GM21528 (cell line): ENCODE measurements around the gene IL20.
A peak's percentile ranks its signal among the peaks of the same experiment; 100 is the strongest.

Experiments used
- ATAC-seq: cut with Tn5 transposase; IDR thresholded peaks from one replicate; pipeline ENCODE4 v1.9.1; 2021; ENCODE audit warnings: mild to moderate bottlenecking, moderate library complexity; ENCODE audit not compliant: unreplicated experiment, low FRiP score

The IL20 gene, protein sequence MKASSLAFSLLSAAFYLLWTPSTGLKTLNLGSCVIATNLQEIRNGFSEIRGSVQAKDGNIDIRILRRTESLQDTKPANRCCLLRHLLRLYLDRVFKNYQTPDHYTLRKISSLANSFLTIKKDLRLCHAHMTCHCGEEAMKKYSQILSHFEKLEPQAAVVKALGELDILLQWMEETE

DNA sequence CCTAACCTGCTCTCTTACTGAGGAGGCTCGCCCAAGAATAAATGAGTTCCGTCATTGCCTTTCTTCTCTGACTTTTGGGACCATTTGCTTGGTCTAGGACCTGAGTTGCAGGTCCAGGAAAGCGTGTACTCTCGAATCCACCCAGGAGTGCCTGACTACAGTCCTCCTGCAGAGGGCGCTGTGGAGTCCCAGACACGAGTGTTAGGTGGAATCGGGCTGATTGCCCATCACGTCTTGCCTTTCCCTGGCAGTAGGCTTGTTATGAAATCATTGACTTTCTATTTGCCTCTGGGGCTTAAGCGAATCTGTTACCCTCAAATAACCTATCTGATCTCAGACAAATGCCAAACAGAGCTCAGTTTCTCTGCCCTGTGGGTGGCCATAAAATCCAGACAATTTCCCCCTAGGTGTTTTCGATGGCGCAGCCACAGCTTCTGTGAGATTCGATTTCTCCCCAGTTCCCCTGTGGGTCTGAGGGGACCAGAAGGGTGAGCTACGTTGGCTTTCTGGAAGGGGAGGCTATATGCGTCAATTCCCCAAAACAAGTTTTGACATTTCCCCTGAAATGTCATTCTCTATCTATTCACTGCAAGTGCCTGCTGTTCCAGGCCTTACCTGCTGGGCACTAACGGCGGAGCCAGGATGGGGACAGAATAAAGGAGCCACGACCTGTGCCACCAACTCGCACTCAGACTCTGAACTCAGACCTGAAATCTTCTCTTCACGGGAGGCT is at the start of gene IL20:
Gene IL20 (plus strand): TSS at position 685 of the 733 bp plus-strand sequence. CDS start 230 bp downstream, outside the sequence.
- no peak for ATAC-seq

DNA sequence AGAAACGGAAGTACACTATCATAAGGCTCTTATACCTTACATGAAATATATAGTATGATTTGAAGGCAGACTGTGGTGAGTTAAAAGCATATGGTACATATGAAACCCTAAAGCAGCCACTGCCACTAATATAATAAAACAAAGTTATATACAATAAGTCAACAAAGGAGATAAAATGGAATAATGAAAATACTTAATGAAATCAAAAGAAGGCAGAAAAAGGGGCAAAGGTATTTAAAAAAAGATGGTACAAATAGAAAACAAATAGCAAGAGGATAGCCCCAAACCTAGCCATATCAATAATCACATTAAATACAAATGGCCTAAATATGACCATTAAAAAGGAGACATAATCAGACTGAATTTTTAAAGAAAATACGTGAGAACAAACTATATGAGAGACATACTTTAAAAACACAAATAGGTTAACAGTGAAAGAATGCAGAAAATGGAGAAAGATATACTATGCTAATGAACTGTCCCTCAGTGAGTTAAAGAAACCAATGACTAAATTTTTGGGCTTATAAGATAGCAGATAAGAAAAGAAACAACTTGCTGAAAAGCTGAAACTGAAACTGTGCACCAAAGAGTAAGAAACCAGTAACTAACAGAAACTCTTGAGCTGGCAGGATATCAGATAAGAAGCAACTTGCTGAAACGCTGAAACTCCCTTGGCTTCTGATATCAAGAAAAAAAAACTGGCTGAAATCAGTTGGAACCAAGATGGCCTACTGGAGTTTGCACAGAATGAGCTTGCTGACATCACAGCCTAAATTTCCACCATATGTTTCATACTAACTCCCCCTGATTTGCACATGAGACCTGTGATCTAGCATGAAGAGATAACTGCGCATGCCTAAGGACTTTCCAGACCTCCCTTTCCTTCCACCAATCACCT is 48.8 kb upstream of the IL20 start:
- peak; percentile 74 for ATAC-seq

DNA sequence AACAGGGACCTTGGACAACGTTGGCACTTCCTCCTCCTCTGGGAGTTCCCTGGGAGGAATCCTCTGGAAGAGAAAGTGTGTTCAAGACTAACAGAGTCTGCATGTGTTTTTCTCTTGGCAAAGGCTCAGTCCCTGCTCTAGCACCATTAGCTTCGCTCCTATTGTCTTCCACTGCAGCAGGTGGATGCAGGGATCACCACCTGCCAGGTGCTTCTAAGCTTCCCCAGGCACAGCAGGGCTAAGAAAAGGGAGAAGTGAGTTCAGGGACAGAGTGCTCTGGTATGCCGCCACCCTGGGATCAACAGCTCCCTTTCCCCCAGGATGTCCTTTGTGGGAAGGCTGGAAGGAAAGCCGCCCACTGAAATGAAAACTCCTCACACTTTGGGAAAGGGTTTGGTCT is 43.9 kb upstream of the IL20 start:
- ATAC-seq, result no peak

DNA sequence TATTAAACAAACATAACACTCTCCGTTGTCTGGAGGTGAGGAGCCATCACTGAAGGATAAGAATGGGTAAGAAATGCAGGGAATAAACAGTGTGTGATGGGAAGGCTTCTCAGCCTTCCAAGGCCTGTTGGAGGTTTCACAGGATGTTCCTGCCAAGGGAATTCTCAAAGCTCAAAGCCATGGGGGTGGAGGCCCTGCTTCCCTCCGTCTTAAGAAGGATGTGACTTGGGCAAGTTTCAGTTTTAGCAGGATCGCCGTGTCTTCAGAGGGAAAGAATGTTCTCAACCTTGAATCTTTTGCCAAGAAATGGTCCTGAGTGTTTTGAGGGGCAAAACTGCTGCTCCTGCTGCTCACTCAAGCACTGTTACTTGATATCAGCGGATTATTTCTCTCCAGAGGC is 41.7 kb upstream of the IL20 start:
- ATAC-seq, result no peak

DNA sequence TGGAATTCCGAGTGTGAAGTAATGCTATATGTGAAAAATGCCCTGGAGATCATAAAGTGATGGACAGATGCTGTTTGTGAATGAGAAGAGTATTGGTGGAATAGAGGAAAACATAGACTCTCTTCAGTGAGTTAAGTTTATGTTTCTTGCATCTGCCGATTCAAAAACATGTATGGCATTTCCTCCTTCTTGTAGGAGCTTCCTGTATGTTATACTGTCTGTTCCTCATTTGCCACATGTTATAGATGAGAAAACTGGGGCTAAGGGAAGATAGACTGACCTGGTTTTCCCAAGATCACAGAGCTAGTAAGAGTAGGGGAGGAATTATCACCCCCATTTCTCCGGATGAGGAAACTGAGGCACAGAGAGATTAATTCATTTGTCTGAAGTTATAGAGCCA is 41.1 kb upstream of the IL20 start:
- no peak for ATAC-seq

DNA sequence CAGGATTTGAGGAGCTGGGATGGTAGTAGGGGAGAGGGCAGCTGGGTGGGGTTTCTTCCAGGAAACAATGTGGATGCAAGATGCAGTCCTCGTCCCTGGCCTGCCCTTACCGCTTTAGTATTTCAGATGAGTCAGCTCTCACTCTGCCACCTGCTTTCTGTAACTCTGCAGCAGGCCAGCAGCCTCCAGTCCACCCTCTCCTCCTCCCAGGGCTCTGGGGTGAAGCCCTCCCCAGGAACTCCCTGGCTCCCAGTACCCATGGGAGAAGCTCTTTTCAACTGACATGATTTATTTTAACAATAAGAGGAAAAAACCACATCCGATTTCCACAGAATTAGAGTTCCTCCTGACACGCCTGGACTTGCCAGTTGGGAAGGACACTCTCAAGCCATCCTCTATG is 39.0 kb upstream of the IL20 start:
- ATAC-seq, result no peak

DNA sequence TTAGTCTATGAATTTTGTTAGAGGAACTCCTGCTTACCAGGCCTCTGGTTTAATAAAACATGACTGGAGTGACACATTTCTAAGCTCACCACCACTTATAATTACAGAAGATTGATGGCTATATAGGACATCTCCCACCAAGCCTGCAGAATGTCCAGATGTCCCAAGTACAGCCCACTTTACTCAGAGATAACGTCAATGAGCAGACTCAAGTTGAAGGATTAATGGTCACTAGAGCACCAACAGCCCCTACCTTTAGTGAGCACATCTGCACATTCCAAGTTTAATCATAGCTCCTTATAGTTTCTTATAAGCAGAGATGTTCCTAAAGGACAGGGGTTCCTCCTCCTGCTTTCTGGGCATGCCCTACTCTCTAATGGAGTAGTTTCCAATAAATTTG is 37.4 kb upstream of the IL20 start:
- ATAC-seq, result no peak

DNA sequence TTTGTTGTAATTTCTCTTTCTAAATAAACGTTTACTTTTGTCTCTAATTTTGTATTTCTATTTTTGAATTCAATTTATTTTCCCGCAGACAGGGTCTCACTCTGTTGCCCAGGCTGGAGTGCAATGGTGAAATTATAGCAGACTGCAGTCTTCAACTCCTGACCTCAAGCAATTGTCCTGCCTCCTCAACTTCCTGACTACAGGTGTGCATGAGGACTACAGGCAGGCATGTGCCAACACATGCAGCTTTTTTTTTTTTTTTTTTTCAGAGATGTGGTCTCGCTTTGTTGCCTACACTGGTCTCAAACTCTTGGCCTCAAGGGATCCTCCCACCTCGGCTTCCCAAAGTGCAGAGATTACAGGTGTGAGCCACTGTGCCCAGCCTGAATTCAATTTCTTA is 36.7 kb upstream of the IL20 start:
- no peak for ATAC-seq

DNA sequence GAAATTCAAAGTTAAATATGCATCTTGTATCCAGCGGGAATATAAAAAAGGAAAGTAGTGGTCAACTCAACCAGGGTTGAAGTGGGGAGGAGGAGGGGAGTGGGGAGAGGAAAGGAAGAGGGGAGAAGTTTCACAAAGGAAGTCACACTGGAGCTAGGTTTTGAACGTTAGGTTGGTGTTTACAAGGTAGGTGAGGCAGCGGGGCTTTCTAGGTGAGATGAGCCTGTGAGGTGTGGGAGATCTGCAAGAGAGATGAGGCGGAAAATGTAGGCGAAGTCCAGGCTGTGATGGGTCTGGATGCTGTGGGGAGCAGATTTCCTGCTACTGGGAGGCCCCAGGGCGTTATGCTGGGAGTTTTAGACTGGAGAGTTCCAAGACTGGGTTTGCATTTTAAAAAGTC is 36.1 kb upstream of the IL20 start:
- no peak for ATAC-seq

DNA sequence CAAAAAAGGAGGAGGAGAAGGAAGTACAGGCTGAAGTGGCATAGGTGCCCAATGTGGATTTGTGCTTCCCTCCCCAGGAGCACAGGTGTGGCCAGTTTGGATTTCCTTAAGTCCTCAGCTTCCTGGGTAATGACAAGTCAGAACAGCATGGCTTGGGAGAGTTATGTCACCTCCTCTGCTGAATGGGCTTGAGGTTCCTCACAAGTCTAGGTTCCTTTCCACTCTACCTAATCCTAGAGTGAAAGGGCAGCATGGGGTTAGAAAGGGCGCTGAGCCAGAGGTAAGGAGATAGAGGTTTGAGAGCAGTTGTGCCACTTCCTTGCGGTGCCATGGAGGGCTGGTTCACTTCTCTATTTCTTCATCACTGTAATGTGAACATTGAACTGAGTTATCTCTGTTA is 35.5 kb upstream of the IL20 start:
- no peak for ATAC-seq

DNA sequence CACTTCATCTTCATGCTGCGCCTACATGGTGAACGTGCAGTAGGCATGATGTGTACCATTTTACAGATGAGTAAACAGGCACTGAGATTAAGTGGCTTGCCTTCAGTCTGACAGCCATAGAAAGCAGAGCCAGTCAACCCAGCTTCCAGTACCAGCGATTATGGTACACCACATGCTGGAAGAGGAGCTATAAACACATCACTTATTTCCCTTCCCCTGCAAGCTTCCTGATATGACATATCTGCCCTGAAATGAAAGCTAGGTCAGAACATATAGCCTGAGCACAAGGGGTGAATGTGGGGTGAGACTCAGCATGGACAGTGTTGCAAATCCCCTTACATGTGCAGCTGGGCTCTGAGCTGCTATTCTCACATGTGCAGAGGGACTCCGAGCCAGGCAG is 33.8 kb upstream of the IL20 start:
- ATAC-seq, result no peak

DNA sequence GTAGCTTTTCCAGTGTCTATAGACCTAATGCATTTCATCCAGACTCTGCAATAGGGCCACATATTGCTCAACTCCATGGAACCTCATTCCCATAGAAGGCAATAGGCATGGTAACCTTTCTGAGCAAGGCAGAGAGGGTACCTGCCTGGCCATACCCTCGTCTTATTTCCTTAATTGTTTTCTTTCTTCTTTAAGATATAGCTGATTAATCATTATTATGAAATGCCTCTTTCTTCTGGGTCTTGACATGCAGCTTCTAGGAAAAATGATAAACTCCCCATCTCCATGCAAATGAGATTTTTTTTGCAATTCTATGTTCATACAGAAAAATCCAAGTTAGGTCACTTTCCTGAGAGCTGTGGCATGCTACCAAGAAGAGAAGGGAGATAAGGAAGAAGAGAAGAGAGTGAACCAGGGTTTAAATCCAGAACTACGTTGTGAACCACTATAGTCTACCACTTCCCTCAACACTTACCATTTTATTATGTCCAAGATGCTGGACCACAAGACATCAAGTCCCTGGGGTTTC is 33.0 kb upstream of the IL20 start:
- no peak for ATAC-seq

DNA sequence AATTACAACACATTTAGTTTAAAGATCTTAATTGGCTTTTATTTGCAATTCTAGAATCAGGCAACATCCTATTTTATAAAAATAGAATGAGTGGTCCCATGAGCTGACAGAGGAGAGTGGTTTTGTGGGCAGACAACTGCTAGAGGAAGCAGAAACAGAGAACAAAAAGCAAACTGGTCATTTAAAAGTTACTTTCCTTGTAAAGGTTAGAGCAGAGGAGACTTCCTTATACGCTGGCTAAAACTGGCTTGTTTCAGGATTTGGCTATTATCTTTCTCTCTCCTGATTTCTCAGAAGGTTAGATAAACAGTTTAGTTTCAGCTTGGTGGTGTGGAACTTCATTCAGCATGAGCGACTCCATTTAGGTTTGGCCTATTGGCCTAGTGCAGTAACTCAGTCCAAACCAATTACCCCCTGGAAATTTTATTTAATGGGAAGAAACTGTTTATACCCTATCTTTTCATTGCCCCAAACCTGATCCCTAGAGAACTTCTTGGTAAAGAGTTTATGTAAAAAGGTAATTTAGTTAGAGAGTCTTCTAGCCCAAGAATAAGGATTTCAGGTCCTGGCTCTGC is 32.2 kb upstream of the IL20 start:
- ATAC-seq, result no peak

DNA sequence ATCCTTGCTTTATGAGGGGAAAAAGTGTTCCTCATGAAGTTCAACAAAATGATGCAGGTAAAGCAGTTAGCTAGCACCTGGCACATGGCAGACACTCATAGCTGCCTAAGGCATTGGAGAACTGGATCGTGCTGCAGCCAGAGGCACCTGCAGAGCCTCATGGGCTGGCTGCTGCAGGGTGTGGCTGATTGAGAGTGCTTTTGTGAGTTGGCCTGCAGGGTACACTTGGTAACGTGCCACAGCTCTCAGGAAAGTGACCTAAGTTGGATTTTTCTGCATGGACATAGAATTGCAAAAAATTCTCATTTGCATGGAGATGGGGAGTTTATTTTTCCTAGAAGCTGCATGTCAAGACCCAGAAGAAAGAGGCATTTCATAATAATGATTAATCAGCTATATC is 31.6 kb upstream of the IL20 start:
- no peak for ATAC-seq

DNA sequence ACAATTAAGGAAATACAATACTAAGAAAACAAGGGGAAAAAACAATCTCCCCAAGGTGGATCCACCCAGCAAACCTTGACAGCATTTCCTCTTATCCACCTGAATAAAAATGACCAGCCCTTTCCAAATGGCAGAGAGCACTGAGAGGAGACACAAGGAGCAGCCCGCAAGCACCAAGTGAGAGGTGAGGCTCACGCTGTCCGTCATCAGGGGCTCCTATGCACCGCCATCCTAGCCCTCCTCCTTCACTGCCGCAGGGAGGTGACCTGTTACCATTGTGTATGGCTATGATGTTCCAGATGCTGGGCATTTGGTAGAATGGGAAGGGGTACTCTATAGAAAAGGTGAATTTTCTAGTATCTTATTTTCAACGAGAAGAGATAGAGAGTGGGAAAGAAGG is 31.2 kb upstream of the IL20 start:
- ATAC-seq, result no peak

DNA sequence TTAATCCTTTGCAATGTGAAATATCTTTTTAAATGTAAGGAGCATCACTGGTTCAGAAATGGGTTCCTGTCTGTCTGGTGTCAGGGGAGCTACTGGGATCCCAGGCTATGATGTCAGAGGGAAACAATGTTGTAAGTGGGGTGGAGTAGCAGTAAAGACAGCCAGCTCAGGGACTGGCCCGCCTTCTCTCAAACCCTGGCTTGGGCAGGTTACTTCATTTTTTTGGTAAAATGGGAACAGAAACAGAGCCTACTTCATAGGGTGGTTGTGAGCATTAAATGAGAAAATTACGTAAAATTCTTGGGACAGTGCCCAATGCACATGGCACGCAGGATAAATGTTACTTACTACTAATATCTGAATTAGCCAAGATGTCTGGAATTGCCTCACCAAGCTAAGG is 30.7 kb upstream of the IL20 start:
- no peak for ATAC-seq

DNA sequence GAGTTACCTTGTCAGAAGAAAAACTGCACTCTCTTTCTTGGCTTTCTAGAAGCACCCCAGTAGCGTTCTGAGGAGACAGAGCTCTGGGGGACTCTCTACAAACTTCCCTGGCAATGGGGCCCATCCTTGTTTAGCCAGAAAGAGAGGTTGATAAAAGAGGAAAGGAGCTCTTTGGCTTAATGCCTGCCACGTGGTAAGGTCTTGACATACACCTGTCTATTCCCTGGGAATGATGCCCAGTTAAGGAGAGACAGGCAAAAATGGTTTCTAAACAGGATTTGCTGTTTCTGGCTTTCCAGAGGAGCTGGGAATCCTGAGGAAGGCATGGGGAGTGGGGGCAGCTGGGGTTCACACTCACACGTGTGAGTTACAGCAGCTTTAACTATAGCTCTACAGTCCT is 30.2 kb upstream of the IL20 start:
- ATAC-seq, result no peak

DNA sequence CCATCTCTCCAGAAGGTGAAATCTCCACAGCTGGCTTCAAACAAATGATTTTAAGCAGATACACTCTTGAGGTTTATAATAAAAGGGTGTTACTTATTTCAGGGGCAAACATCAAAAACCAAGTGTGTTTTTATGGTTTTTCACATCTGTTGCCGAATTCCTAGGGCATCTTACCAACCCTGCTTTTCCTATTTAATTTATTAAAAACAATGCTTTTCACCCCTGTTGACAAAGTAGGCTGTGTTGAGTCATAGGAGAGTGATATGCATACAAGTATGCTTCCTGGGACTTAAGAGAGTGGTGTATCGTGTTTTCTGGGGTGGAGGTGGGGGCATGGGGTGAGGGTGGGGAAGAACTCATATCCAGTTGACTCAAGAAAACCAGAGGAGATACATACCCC is 29.3 kb upstream of the IL20 start:
- no peak for ATAC-seq

DNA sequence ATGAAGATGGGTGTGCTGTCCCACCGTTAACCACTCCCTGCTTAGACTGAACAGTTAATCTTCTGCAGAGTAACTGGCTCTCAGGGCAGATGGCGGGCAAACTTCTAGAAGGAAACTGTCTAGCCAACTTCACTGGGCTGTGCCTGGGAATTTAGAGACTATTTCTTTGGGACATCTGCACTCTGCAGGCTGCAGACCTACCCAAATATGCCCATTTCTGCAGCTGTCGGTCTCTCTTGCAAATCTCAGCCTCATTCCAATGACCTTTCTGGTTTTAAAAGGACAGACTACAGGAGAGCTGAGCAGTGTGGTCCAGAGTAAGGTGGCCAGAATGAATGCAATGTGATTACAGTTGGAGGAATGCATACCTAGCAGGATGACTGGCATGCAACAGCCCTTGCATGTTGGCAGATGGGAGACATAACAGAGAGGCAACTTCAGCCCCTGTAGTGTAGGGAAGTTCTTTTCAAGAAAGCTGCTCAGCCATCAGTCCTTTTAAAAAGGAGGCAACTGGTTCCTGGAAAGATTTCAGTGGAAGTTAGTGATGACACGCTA is 26.3 kb upstream of the IL20 start:
- ATAC-seq, result no peak

DNA sequence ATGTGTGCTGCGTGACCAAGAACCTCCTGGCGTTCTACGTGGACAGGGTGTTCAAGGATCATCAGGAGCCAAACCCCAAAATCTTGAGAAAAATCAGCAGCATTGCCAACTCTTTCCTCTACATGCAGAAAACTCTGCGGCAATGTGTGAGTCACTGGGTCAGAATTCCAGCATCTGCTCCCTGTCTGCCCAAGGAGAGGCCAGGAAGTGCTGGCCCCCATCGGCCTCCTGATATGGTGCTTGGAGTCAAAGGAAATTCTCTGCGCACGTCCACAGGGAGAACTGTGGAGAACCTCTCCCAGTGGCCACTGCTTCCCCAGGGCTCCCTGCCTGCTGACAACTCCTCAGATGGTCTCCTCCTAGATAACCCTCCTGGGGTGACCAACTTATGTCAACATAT is 25.6 kb upstream of the IL20 start:
- ATAC-seq, result no peak
